DMS53 treated with DMSO at 0.1 percent for 48 hours (cell line): ENCODE measurements around the gene PPIL4.

ENCODE experiments used
- DNase-seq: peaks from one replicate; lab custom pipeline; 2025; ENCODE audit not compliant: unreplicated experiment; lab: John Stamatoyannopoulos, UW

Gene PPIL4

GRCh38 chr6:149484733-149485700 is 60.8 kb downstream of the PPIL4 start, which contains the start of gene ZC3H12D:
Gene ZC3H12D, minus strand, starts transcription at chr6:149485014. Its CDS starts 10,471 bp downstream, at chr6:149474543.
- DNase-seq = peak; percentile 46

GRCh38 chr6:149483849-149484655 is 61.8 kb downstream of the PPIL4 start:
- DNase-seq = no peak

GRCh38 chr6:149483334-149483725 is 62.5 kb downstream of the PPIL4 start:
- no peak for DNase-seq

GRCh38 chr6:149482545-149483333 is 63.1 kb downstream of the PPIL4 start:
- no peak for DNase-seq

- no peak for DNase-seq
These were observed 65.2 kb downstream of the PPIL4 start for GRCh38 chr6:149480502-149481280.

- no peak for DNase-seq
These were observed 67.1 kb downstream of the PPIL4 start for GRCh38 chr6:149478631-149479314.

GRCh38 chr6:149477544-149477943 is 68.3 kb downstream of the PPIL4 start:
- DNase-seq = no peak

GRCh38 chr6:149476789-149477455 is 68.9 kb downstream of the PPIL4 start:
- DNase-seq = no peak

GRCh38 chr6:149474108-149474935 is 71.5 kb downstream of the PPIL4 start:
- DNase-seq = no peak

- DNase-seq = no peak
These were observed 72.5 kb downstream of the PPIL4 start for GRCh38 chr6:149473080-149474052.

- no peak for DNase-seq
These were observed 73.6 kb downstream of the PPIL4 start for GRCh38 chr6:149472241-149472640.

GRCh38 chr6:149471801-149472200 is 74.0 kb downstream of the PPIL4 start:
- no peak for DNase-seq

- DNase-seq = no peak
These were observed 74.9 kb downstream of the PPIL4 start for GRCh38 chr6:149470948-149471347.

GRCh38 chr6:149468179-149468578 is 77.7 kb downstream of the PPIL4 start:
- no peak for DNase-seq

- no peak for DNase-seq
These were observed 78.6 kb downstream of the PPIL4 start for GRCh38 chr6:149467265-149467664.

- no peak for DNase-seq
These were observed 81.4 kb downstream of the PPIL4 start for GRCh38 chr6:149464411-149464810.

GRCh38 chr6:149463781-149464180 is 82.1 kb downstream of the PPIL4 start:
- peak; percentile 4 for DNase-seq
